Neutrophil (primary cell): ENCODE measurements around the gene EGFL7.

Experiments used
- H3K27ac ChIP-seq: fragments of 200-600 bp; sonication (generic); 2 replicates; pipeline ENCODE4 v1.5.1; 2016; ENCODE audit warnings: mild to moderate bottlenecking, moderate library complexity
- H3K27me3 ChIP-seq: fragments of 200-600 bp; sonication (generic); 2 replicates; pipeline ENCODE4 v1.6.0; 2016; ENCODE audit warnings: mild to moderate bottlenecking
- H3K36me3 ChIP-seq: fragments of 200-600 bp; sonication (generic); 2 replicates; pipeline ENCODE4 v1.5.1; 2017
- H3K4me1 ChIP-seq, 2 experiments: fragments of 200-600 bp in 1 of 2; sonication (generic) in 1 of 2; 1 replicate in 1 of 2; 2 replicates in 1 of 2; pipeline versions ENCODE4 v1.5.1 to v1.6.1; 2013 to 2016; ENCODE audit warnings: low read depth in 1 of 2, low read length in 1 of 2, mild to moderate bottlenecking in 1 of 2, moderate library complexity in 1 of 2; ENCODE audit not compliant: control insufficient read depth in 1 of 2, insufficient read depth in 1 of 2
- H3K4me3 ChIP-seq, 2 experiments: fragments of 200-600 bp in 1 of 2; sonication (generic) in 1 of 2; 1 replicate in 1 of 2; 2 replicates in 1 of 2; pipeline ENCODE4 v1.5.1; 2013 to 2016; ENCODE audit warnings: low read depth in 1 of 2, low read length in 1 of 2, mild to moderate bottlenecking in 1 of 2, moderate library complexity in 1 of 2
- H3K9me3 ChIP-seq: fragments of 200-600 bp; sonication (generic); 2 replicates; pipeline ENCODE4 v1.5.1; 2016
- TF ChIP-seq, protein P1 (sequence below): fragments of 200-600 bp; sonication (generic); IDR thresholded peaks from 2 replicates; pipeline ENCODE4 v1.5.1; 2016; ENCODE audit warnings: antibody characterized with exemption

EGFL7 gene

DNA sequence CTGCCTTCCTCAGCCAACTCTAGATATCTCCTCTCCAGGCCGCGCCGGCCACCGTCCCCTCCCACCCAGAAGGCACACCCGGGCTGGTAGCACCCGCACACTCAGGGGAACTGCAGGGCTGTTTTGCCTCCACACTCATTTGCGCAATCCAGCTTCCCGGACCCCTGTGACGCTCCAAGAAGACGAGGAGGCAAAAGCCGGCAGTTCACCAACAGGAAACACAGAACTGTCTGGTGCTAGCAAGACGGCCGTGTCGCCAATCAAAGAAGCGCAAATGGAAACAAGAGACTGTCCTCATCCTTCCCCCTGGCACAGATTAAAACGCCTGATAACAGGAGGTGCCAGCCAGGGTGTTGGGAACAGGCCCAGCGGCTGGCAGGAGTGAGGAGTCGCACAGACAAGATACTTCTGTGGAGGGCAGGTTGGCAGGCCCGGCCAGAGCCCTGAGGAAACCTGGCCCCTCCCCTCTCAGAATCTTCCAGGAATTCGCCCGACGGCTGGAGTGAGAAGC lies 16.8 kb downstream of the EGFL7 start:
- Histone ChIP-seq H3K36me3 (peaks cover 27% of the 10 kb centered on the region), H3K9me3 (no peaks in the 10 kb centered on the region), H3K4me1 (peaks cover 35 to 46% of the 10 kb centered on the region in 2 experiments), H3K4me3 (peak overlapping the region; percentile 20 to 28), H3K27me3 (no peaks in the 10 kb centered on the region), H3K27ac (peak overlapping the region; percentile 70)
- TF ChIP-seq, protein P1, sequence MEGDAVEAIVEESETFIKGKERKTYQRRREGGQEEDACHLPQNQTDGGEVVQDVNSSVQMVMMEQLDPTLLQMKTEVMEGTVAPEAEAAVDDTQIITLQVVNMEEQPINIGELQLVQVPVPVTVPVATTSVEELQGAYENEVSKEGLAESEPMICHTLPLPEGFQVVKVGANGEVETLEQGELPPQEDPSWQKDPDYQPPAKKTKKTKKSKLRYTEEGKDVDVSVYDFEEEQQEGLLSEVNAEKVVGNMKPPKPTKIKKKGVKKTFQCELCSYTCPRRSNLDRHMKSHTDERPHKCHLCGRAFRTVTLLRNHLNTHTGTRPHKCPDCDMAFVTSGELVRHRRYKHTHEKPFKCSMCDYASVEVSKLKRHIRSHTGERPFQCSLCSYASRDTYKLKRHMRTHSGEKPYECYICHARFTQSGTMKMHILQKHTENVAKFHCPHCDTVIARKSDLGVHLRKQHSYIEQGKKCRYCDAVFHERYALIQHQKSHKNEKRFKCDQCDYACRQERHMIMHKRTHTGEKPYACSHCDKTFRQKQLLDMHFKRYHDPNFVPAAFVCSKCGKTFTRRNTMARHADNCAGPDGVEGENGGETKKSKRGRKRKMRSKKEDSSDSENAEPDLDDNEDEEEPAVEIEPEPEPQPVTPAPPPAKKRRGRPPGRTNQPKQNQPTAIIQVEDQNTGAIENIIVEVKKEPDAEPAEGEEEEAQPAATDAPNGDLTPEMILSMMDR = no peak

DNA sequence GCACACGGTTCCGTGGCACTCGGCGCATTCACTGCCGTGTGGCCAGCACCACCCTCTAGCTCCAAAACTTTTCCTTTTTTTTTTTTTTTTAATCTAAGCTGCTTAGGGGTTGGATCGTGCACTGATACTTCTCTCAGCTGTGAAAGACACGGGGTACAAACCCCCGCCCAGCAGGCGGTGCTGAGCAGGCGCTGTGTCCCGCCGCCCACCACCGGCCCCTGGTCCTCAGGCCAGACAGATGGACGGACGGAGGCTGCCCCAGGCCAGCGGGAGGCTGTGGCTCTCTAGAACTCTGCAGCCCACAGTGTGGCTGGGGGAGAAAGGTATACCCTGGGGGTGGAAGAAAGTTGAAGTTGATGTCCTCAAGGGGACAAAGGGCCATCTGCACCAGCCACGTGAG lies 18.3 kb downstream of the EGFL7 start:
- TF ChIP-seq, protein P1 = no peak
- H3K27me3 ChIP-seq = no peaks in the 10 kb centered on the region
- peaks cover 14% of the 10 kb centered on the region for H3K36me3 ChIP-seq
- H3K27ac ChIP-seq = no peak overlapping the region
- peaks cover 50 to 61% of the 10 kb centered on the region in 2 experiments for H3K4me1 ChIP-seq
- H3K9me3 ChIP-seq = no peaks in the 10 kb centered on the region
- no peak overlapping the region for H3K4me3 ChIP-seq

DNA sequence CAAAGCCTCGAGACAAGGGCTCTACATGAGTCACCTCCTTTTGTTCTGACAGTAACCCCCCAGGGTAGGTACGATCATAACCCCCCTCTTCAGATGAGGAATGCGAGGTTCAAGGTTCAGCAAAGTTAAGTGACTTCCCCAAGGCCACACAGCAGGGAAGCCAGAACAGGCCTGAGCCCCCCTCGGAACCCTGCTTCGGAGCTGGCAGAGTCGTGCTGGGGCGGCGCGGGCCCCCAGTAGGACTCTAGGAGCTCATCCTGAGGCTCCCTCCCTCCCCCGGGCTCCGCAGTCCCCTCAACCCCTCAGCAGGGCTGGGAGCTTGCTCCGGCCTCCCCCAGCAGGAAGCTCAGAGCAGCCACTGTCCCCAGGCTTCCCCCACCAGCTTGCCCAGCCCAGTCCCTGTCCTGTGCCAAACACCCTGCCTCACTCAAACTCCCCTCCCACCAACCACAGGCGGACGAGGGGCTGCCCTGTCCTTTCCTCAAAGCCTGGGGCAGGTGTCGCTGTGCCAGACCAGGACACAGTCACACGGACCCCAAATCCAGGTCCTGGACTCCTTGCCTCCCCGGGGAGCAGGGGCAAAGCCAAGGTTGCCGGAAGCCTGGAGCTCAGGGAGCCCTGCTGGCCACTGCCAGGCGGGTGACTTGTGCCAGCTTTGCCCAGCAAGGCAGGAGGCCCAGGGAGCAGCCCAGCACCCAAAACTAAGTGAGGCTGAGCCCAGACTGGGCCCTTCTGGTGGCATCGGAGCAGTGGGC lies 19.4 kb downstream of the EGFL7 start:
- TF ChIP-seq, protein P1 = no peak
- H3K4me1 ChIP-seq = peaks cover 55 to 65% of the 10 kb centered on the region in 2 experiments
- H3K9me3 ChIP-seq = no peaks in the 10 kb centered on the region
- H3K4me3 ChIP-seq = no peak overlapping the region
- peaks cover 3% of the 10 kb centered on the region for H3K36me3 ChIP-seq
- no peaks in the 10 kb centered on the region for H3K27me3 ChIP-seq
- peak overlapping the region; percentile 29 for H3K27ac ChIP-seq

DNA sequence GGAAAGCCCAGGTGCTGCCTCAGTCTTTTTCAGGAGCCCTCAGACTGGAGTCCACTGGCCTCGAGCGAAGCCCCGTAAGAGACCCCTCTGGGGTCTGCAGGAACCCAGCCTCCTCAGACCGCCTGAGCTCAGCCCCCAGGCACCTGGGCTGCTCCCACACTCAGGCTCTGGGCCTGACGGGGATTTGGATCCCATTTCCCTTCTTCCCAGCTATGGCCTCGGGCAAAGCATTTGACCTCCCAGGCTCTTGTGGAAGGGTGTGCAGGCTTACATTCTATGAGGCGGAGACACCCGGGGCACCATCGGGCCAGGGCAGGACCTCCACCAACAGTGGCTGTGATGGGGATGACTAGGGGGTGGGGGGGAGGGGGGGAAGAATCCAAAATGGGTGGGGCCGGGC lies 20.0 kb downstream of the EGFL7 start:
- H3K9me3 ChIP-seq = no peaks in the 10 kb centered on the region
- H3K4me3 ChIP-seq = no peak overlapping the region
- H3K27me3 ChIP-seq = no peaks in the 10 kb centered on the region
- H3K4me1 ChIP-seq = peaks cover 54 to 67% of the 10 kb centered on the region in 2 experiments
- TF ChIP-seq, protein P1 = no peak
- no peaks in the 10 kb centered on the region for H3K36me3 ChIP-seq
- no peak overlapping the region for H3K27ac ChIP-seq

DNA sequence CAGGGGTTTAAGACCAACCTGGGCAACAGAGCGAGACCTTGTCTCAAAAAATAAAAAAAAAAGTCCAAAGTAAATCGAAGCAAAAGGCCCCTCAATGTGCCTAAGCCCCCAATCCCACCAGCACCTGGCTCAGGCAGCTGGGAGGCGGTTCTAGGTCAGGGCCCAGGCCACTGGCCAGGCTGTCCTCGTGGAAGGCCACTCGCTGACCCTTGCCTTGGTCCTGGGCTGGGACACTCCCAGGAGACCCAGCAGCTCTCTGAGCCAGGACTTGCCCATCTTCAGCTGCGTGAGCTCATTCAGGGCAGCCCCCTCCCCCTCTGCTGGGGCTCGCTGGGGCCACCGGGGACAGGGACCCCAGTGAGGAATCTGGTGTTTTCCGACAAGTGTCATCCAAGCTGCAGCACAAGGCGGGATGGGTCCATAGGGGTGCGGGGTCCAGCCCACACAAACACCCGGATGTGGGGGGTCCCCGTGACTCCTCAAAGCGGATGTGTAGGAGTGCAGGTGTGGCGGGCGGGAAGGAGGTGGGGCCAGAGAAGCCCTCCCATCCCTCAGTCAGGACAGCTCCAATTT lies 20.5 kb downstream of the EGFL7 start:
- Histone ChIP-seq H3K4me3 (no peak overlapping the region), H3K4me1 (peaks cover 53 to 67% of the 10 kb centered on the region in 2 experiments), H3K27ac (no peak overlapping the region), H3K9me3 (no peaks in the 10 kb centered on the region), H3K36me3 (no peaks in the 10 kb centered on the region), H3K27me3 (no peaks in the 10 kb centered on the region)
- TF ChIP-seq, protein P1 = no peak
